ENCODE data around the gene SLC24A3.

The SLC24A3 gene

GRCh38 chr20:19367591-19367990, 155.1 kb downstream of the SLC24A3 start:
- H3K36me3 ChIP-seq (replicated peaks; ENCODE audit: low read depth, low read length), result no peaks in the 10 kb centered on the region
- H3K4me1 ChIP-seq (ENCODE audit: low read length), result no peaks in the 10 kb centered on the region
- H3K9me3 ChIP-seq (ENCODE audit: insufficient read depth, low read length), result no peaks in the 10 kb centered on the region
- H2AFZ ChIP-seq (ENCODE audit: low read depth, low read length), result no peak overlapping the region
- no peak overlapping the region for H3K9ac ChIP-seq (ENCODE audit: low read length)
- H3K79me2 ChIP-seq (ENCODE audit: low read length), result no peaks in the 10 kb centered on the region
- no peak overlapping the region for H3K4me3 ChIP-seq (ENCODE audit: low read length)
- H3K27me3 ChIP-seq (ENCODE audit: low read depth, low read length), result peaks cover 69% of the 10 kb centered on the region
- no peak overlapping the region for H3K4me2 ChIP-seq (ENCODE audit: low read length)
- no peak for TF ChIP-seq EZH2phosphoT487 (IDR thresholded peaks at IDR 0.05; ENCODE audit: low read depth)
- H4K20me1 ChIP-seq (ENCODE audit: insufficient read depth, low read length), result no peaks in the 10 kb centered on the region
- no peak overlapping the region for H3K27ac ChIP-seq (ENCODE audit: low read length)

- no peaks in the 10 kb centered on the region for H3K36me3 ChIP-seq (replicated peaks; ENCODE audit: low read depth, low read length)
- H3K9me3 ChIP-seq (ENCODE audit: insufficient read depth, low read length), result no peaks in the 10 kb centered on the region
- H3K4me3 ChIP-seq (ENCODE audit: low read length), result no peak overlapping the region
- no peaks in the 10 kb centered on the region for H3K79me2 ChIP-seq (ENCODE audit: low read length)
- H3K27me3 ChIP-seq (ENCODE audit: low read depth, low read length), result peaks cover 61% of the 10 kb centered on the region
- no peak overlapping the region for H3K4me2 ChIP-seq (ENCODE audit: low read length)
- H3K27ac ChIP-seq (ENCODE audit: low read length), result no peak overlapping the region
- no peak overlapping the region for H2AFZ ChIP-seq (ENCODE audit: low read depth, low read length)
- H4K20me1 ChIP-seq (ENCODE audit: insufficient read depth, low read length), result no peaks in the 10 kb centered on the region
- H3K9ac ChIP-seq (ENCODE audit: low read length), result no peak overlapping the region
- no peaks in the 10 kb centered on the region for H3K4me1 ChIP-seq (ENCODE audit: low read length)
- TF ChIP-seq CTCF (IDR thresholded peaks at IDR 0.05; ENCODE audit: low read depth, low read length) (no peak), EZH2phosphoT487 (IDR thresholded peaks at IDR 0.05; ENCODE audit: low read depth) (no peak)
Observed at GRCh38 chr20:19368351-19368750, 155.9 kb downstream of the SLC24A3 start.

DNA sequence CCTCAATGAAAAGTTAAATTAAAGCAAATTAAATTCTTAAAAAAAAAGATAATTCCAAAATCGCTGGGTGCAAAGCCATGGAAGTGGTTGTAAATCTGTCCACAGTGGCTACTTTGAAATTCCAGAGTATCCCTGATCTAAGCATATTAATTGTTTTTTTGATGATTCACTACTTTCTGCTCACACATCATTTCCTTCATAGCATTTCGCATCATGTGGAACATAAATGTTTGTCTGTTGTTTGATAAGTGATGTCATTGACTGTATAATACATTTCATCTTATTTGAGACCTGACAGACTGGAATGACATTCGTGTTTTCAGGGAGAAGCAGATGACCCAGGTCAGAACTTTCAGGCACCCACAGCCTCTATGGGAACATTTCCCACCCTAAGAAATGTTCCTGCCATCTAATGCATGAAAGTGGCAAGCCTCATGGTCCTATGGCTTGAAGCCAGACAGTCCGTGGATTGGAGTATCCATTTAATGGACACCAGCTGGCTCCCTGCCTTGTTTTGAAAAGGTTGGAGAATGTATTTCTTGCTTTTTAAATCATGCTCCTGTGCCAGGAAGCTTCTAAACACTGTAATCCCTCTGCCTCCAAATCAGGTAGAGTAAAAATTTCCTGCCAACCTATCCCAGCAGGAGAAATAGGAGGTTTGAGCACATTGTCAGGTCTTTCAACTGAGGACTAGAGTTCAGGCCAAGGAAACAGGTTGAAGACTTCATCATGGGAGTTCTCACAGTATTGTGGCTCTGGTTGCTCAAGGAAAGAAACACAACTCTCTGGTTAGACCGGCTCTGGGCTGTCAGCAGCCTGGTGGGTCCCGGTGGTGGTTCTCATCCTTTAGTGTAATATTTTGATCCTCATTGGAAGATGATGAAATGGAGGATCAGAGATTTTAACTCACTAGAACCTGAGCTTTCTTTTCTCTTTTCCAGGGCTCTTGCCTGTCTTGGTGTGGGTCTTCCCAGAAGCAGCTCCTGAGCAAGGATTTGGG, 157.9 kb downstream of the SLC24A3 start:
- Histone ChIP-seq H3K4me1 (ENCODE audit: low read length) (no peaks in the 10 kb centered on the region), H3K27me3 (ENCODE audit: low read depth, low read length) (peaks cover 63% of the 10 kb centered on the region), H4K20me1 (ENCODE audit: insufficient read depth, low read length) (no peaks in the 10 kb centered on the region), H3K4me3 (ENCODE audit: low read length) (no peak overlapping the region), H3K4me2 (ENCODE audit: low read length) (no peak overlapping the region), H2AFZ (ENCODE audit: low read depth, low read length) (no peak overlapping the region), H3K27ac (ENCODE audit: low read length) (no peak overlapping the region), H3K79me2 (ENCODE audit: low read length) (no peaks in the 10 kb centered on the region), H3K9ac (ENCODE audit: low read length) (no peak overlapping the region), H3K9me3 (ENCODE audit: insufficient read depth, low read length) (no peaks in the 10 kb centered on the region), H3K36me3 (replicated peaks; ENCODE audit: low read depth, low read length) (no peaks in the 10 kb centered on the region)
- TF ChIP-seq EZH2phosphoT487 (IDR thresholded peaks at IDR 0.05; ENCODE audit: low read depth), result no peak

GRCh38 chr20:19371112-19371511, 158.7 kb downstream of the SLC24A3 start:
- TF ChIP-seq EZH2phosphoT487 (IDR thresholded peaks at IDR 0.05; ENCODE audit: low read depth) (no peak), CTCF (IDR thresholded peaks at IDR 0.05; ENCODE audit: low read depth, low read length) (no peak)

GRCh38 chr20:19374216-19374615, 161.8 kb downstream of the SLC24A3 start:
- Histone ChIP-seq H3K27ac (ENCODE audit: low read length) (no peak overlapping the region), H3K9ac (ENCODE audit: low read length) (no peak overlapping the region), H3K9me3 (ENCODE audit: insufficient read depth, low read length) (no peaks in the 10 kb centered on the region), H3K4me3 (ENCODE audit: low read length) (no peak overlapping the region), H3K27me3 (ENCODE audit: low read depth, low read length) (peaks cover 63% of the 10 kb centered on the region), H3K36me3 (replicated peaks; ENCODE audit: low read depth, low read length) (no peaks in the 10 kb centered on the region), H2AFZ (ENCODE audit: low read depth, low read length) (no peak overlapping the region), H4K20me1 (ENCODE audit: insufficient read depth, low read length) (no peaks in the 10 kb centered on the region), H3K4me1 (ENCODE audit: low read length) (no peaks in the 10 kb centered on the region), H3K4me2 (ENCODE audit: low read length) (no peak overlapping the region), H3K79me2 (ENCODE audit: low read length) (no peaks in the 10 kb centered on the region)
- TF ChIP-seq EZH2phosphoT487 (IDR thresholded peaks at IDR 0.05; ENCODE audit: low read depth) (no peak), CTCF (IDR thresholded peaks at IDR 0.05; ENCODE audit: low read depth, low read length) (no peak)

More at GRCh38 chr20:19371112-19371511, 158.7 kb downstream of the SLC24A3 start:
- Histone ChIP-seq H3K27ac (ENCODE audit: low read length) (no peak overlapping the region), H3K27me3 (ENCODE audit: low read depth, low read length) (peaks cover 65% of the 10 kb centered on the region), H3K36me3 (replicated peaks; ENCODE audit: low read depth, low read length) (no peaks in the 10 kb centered on the region), H4K20me1 (ENCODE audit: insufficient read depth, low read length) (no peaks in the 10 kb centered on the region), H3K9ac (ENCODE audit: low read length) (no peak overlapping the region), H3K4me2 (ENCODE audit: low read length) (no peak overlapping the region), H3K9me3 (ENCODE audit: insufficient read depth, low read length) (no peaks in the 10 kb centered on the region), H3K4me1 (ENCODE audit: low read length) (no peaks in the 10 kb centered on the region), H2AFZ (ENCODE audit: low read depth, low read length) (no peak overlapping the region), H3K79me2 (ENCODE audit: low read length) (no peaks in the 10 kb centered on the region), H3K4me3 (ENCODE audit: low read length) (no peak overlapping the region)
